Right lobe of liver (tissue), 4 donors: ENCODE results near the gene CACNA1C.

Source experiments
- POLR2A ChIP-seq: fragments of 450-650 bp; IDR thresholded peaks from one replicate; pipeline ENCODE4 v1.6.1; 2017; ENCODE audit warnings: antibody characterized with exemption, mild to moderate bottlenecking
- TF ChIP-seq, protein P1 (sequence below), 4 donors: fragments of 200-600 bp in 3 of 4; fragments of 450-650 bp in 1 of 4; IDR thresholded peaks; one replicate each; pipeline versions ENCODE4 v1.5.1 to v1.8.0; 2016 to 2022; ENCODE audit warnings: antibody characterized with exemption in 4 of 4, mild to moderate bottlenecking in 2 of 4
- donor health status: DM: no; HTN: no; CAD: no.
- donor health status: DM: no; HTN: no; CAD: no.
- donor health status: DM: no; HTN: yes; CAD: no.

DNA sequence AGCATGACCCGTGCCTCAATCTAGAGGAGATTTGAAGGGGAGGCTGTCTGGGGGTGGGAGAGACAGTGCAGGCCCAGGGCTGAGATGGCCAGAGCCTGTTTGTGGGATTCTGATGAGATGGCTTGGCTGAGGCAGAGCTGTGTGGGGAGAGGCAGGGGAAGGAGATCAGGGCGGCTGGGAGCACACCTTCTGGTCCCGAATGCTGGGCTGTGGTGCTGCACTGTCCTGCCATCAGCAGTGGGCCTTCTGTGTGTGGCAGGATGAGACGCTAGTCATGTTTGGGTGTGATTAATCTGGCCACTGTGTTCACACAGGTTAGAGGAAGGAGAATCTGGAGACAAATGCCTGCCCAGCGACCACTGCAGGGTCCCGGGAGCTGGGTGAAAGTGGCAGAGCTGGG is 300.9 kb downstream of the CACNA1C start:
- TF ChIP-seq, protein P1, sequence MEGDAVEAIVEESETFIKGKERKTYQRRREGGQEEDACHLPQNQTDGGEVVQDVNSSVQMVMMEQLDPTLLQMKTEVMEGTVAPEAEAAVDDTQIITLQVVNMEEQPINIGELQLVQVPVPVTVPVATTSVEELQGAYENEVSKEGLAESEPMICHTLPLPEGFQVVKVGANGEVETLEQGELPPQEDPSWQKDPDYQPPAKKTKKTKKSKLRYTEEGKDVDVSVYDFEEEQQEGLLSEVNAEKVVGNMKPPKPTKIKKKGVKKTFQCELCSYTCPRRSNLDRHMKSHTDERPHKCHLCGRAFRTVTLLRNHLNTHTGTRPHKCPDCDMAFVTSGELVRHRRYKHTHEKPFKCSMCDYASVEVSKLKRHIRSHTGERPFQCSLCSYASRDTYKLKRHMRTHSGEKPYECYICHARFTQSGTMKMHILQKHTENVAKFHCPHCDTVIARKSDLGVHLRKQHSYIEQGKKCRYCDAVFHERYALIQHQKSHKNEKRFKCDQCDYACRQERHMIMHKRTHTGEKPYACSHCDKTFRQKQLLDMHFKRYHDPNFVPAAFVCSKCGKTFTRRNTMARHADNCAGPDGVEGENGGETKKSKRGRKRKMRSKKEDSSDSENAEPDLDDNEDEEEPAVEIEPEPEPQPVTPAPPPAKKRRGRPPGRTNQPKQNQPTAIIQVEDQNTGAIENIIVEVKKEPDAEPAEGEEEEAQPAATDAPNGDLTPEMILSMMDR (IDR thresholded peaks at IDR 0.05), result no peak
- no peak for TF ChIP-seq POLR2A
